T follicular helper cell (primary cell): ENCODE results near the gene GGNBP2.
A peak's percentile ranks its signal among the peaks of the same experiment; 100 is the strongest.

Source experiments
- DNase-seq: peaks from one replicate; pipeline ENCODE4 v3.0.0-alpha.2; 2020; ENCODE audit warnings: low read depth

The GGNBP2 gene

DNA sequence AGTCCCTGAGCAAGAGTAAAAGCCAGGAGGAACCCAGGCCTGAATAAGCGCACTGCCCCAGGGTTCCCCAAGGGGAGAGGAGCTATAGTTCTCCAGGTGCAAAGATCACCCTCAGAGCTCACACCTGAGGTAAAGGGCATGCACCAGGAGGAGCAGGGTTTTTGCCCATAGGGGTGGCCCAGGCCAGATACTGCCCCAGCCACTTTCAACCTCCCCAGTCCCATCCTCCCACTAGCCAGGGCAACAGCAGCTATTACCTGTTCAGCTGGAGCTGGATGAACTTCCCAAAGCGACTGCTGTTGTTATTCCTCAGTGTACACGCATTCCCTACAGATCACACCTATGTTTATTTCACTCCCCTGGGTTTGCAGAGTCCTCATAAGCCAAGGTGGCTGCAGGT is 29.9 kb upstream of the GGNBP2 start:
- DNase-seq, result no peak

DNA sequence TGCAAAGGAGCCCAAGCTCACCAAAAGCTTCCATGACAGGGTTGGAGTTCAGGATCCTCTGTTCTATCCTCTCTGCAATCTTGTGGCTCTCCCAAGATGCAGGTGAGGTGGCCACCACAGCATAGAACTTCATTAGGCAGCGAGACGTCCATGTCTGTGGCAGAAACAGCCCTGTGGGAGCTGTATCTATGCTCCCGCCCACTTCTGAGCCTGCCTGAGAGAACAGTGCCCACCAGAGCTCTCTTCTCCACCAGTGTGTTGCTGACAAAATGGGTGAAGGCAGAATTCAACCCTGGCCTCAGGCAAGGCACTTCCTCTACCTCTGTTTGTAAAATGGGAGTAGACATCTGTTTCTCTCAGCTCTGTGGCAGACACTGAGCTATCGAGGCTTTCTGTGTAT is 28.9 kb upstream of the GGNBP2 start:
- no peak for DNase-seq

DNA sequence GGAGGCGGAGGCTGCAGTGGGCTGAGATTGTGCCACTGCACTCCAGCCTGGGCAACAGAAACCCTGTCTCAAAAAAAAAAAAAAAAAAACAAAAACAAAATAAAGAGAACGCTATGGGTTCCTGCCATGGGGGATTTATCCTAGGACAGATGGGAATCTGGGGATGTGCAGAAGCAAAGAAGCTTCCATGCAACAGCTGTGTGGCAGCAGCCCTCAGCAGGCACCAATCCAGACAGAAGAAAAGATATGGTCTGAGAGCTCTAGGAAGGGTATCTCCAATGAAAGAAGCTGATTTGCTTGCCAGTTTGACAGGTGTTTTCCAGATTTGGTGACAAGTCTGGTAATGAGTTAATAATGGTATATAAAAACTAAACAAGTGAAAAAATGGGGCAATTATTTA is 21.6 kb upstream of the GGNBP2 start:
- DNase-seq, result no peak

DNA sequence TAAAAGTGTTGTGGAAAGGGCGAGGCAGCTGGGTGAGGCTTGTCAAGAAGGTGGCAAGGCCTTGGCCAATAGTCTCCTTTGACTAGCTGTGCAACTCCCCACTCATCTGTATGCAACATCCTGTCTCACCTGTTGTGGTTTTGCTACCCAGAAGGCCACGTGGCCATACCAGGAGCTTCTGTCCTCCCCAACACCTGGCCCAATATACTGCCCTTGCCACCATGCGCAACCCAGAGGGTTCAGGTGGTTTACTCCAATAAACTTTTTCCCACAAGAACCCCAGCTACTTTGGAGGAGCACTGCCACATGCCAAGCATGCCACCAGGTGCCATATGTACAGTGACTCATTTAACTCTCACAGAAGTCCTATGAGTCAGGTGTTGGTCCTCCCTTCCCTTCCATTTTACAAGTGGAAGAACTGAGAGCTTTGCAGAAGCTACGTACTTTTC is 20.3 kb upstream of the GGNBP2 start:
- no peak for DNase-seq

DNA sequence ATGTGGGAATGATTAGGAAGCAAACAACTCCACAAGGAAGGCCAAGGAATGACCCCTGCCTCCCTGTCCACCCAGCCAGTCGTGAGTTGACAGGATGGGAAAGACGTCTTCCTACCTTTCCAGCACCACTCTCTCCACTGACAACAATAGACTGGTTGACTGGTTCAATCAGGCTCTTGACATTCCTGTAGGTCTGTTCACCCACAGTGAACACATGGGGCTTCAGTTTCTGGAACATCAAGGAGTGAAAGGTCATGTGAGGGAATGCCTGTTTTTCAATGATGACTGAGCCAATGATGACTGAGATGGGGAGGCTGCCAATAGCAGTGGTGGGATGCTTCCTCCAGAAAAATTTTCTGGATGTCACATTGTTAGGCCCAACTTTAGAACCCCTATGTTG is 19.6 kb upstream of the GGNBP2 start:
- no peak for DNase-seq

DNA sequence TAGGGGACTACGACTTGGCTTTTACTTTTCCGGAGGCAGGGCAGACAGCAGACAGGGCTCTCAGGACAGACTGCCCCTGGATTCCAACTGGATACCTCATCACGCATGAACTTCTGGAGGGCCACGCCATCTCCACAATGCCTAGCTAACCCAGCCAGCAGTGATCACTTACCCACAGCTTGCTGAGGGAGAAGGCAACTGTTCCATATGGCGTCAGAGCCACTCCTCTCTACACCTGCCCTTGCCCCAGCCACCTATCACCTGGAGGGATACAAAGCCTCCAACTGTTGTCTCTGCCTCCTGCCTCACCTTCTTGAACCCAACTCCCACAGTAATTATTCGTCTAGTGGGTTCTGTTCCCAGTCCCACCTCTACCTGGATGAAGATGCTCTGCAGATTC is 18.8 kb upstream of the GGNBP2 start:
- DNase-seq, result no peak

DNA sequence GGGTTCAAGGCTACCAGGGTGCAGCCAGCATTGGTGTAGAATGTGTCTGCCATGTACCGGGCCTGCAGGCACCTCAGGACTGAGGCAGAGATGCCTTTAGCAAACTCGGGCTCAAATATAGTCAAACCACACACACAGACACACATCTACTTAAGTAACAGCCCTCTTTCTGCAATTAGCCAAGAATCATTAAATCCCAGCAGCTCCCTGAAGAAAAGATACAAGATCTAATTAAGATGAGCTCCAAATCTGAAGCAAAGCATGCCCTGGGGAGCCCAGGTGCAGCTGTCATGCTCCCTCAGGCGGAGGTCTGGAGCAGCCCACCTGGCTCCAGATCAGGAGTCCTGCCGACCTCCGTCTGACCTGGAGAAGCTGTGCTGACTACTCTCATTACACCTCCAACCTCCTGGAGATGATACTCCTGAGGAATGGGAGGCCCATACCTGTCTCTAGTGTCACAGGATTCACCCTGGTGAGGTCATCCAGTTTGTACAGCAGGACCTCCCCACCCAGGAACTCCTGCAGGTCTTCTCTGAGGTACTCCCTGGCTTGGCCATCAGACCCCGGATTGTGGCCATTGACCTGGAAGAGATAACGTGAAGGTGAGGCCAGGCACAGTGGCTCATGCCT is 17.0 kb upstream of the GGNBP2 start:
- DNase-seq, result no peak

DNA sequence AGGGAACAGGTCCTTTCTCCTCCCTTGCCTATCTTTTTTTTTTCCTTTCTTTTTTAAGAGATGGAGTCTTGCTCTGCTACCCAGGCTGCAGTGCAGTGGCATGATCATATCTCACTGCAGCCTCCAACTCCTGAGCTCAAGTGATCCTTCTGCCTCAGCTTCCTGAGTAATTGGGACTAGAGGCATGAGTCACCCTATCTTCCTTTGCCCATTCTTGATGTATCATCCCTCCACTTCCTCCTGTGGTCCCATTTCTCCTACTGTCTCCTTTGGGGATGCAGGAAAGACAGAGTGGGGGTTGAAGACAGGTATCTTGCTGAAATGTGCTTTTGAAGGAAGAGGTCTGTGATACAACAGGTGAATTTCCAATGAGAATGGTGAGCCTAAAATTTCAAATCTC is 15.6 kb upstream of the GGNBP2 start:
- no peak for DNase-seq

DNA sequence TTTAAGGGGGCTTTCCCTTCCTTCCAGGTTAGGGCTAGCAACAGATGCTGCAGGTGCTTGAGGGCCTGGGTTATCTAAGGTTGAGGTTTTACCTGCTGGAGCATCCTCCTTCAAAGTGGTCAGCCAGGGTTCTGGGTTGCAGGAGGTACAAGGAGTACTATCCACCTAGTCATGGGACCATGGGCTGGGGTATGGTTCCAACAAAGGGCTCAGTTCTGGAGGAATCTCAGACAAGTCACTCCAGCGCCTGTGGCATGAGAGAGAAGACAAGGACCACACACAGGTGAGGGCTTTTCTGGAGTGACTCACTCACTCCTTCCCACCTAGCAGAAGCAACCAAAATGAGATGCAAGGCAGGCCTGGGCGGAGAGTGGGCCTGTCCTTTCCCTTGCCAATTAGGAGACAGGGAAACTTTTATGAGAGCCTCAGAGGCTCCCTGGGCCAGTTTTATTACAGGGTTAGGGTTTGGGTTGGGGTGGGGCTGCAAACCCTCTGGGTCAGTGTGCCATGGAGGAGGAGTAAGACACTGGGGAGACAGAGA is 12.2 kb upstream of the GGNBP2 start:
- no peak for DNase-seq

DNA sequence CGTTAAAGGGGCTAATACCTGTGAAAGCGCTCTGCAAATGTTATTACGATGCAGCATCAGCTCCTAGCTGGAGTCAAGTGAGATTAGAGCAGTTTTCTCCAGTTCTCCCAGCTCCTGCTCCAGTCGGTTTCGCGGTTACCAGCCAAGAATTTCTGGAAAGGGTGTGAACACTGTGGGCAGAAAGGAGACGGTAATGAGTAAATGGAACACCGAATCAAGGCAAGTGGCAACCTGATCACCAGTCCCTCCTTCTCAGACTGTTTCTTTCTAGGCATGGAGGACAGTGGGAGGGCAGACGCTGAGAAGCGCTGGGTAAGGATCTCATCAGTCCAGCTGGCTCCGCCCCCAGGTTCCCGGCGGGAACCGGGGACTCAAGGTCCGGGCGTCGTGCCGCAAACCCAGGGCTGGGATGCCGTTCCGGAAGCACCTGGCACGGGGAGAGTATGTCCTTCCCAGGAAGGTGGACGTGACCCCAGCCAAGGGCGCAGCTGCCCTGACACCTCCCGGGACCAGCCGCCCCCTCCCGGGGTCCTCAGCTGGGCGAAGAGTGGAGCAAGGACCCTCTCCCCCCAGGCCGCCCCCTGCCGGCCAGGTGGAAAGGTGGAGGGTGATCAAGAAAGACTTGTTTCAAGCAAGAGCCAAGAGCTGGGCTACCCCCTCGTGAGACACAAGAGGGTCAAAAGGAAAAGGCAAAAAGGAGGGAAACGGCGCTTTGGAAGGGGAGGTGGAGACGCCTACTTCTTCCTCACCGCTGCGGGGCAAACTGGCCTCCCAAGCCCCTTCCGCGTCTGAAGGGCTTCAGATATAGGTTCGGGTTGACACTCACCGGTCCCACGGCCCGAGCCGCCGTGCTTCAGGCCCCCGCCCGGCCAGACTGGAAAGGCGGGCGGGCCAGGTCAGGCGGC is 10.5 kb upstream of the GGNBP2 start:
- peak; percentile 16 for DNase-seq

DNA sequence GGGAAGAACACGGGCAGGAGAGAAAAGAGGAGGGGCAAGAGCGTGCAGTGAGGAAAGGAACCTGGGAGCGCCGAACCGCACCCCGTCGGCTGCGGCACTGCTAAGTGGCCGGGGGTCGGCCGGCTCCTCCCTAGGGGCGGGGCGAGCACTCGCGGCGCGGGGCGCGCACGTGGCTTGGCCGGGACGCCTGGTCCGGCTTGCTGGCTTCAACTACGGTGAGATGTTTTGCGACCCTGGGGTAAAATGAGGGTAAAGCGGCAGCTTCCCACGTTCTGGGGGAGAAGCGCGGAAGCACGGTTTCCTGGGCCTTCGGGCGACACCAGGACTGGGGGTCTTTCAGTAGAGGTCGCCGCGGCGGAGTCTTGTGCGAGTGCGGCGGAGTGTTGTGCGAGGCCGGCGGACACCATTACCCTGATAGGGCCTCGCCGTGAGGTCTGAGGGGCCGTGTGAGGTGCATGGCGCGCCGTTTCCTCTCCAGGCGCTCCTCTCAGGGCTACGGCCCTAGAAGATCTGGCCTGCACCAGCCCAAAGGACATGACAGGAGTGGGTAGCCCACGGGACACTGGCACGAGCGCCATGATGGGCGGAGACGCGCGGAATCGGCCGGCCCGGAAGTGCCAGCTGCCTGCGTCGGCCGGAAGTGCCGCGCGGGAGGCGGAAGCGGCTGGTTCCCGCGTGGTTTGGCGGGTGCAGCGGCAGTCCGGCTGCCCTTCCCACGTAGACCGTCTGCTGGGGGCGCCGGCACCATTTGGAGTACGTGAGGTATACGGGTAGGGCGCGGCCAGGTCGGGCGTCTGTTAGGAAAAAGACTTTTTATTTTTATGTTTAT is 9.7 kb upstream of the GGNBP2 start, which contains the start of the genes MYO19 and PIGW:
MYO19 (minus strand) TSS at position 29 of the 829 bp plus-strand sequence. CDS start 2,330 bp downstream, outside the sequence.
PIGW (plus strand) TSS at position 148 of the 829 bp plus-strand sequence. CDS start 2,115 bp downstream, outside the sequence.
- DNase-seq, result peak; percentile 73

DNA sequence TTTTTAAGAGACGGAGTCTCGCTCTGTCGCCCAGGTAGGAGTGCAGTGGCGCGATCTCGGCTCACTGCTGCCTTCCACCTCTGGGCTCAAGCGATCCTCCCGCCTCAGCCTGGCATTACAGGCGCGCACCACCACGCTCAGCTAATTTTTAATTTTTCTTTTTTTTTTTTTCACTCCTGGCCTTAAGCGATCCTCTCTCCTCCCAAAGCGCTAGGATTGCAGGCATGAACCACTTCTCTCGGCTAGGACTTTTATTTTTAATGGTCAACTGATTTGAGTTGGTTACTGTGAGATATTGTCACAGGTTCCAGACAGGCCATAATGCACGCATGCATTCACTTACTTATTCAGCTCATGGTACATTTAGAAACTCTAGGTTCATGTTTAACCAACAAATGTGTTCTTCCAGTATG is 9.0 kb upstream of the GGNBP2 start:
- no peak for DNase-seq

DNA sequence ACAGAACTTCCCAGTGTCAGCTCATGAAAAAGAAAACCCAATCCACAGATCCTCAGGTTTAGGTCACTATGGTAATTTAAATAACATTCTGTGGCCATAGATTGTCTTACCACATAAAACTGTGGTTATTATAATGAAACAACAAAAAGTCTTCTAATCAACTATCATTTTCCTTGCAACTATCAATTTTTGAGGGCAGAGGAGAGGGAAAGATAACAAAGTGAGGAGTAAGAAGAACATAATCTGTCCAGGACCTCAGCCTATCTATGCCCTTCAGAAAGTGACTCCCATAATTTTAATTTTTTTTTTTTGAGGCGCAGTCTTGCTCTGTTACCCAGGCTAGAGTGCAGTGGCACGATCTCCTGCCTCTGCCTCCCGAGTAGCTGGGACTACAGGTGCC is 4.0 kb upstream of the GGNBP2 start:
- DNase-seq, result no peak

DNA sequence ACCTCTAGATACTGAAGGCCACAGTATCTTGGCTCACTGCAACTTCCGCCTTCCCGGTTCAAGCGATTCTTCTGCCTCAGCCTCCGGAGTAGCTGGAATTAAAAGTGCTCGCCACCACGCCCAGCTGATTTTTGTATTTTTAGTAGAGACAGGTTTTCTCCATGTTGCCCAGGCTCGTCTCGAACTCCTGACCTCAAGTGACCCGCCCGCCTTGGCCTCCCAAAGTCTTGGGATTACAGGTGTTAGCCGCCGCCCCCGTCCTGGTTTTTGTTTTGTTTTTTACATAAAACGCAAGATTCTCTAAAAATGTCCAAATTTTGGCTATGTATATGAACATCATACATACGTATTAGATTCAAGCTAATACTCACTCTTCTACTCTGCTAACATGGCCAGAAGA is 2.0 kb upstream of the GGNBP2 start:
- no peak for DNase-seq

DNA sequence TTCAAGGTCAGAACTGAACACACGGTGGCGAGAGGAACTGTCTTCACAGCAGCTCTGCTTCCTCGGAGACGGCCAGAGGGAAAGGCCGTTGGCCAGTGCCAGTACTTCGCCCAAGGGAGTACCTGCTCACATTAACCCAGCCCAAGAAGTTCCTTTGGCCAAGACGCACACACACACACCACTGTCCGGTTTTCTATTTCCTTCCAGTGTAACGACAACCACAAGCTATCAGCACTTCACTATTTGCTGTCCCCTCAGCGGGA is 744 bp upstream of the GGNBP2 start:
- peak; percentile 3 for DNase-seq

DNA sequence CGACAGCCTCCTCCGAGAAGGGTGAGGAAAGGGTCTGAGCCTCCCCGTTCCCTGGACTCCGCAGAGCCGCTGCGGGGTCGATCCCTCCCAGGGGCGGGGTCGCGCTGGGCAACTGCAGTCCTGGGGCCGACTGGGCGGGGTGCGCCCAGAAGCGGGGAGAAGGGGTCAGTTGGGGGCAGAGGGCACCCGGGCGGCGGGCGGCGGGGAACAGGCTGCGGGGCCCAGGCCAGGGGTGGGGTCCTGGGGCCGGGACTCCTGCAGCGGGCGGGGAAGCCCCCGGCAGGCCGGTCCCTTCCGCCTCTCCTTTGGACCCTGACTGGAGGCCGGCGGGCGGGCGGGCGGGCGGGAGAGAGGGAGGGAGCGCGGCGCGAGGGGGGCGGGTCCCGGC is 352 bp downstream of the GGNBP2 start:
- DNase-seq, result no peak

DNA sequence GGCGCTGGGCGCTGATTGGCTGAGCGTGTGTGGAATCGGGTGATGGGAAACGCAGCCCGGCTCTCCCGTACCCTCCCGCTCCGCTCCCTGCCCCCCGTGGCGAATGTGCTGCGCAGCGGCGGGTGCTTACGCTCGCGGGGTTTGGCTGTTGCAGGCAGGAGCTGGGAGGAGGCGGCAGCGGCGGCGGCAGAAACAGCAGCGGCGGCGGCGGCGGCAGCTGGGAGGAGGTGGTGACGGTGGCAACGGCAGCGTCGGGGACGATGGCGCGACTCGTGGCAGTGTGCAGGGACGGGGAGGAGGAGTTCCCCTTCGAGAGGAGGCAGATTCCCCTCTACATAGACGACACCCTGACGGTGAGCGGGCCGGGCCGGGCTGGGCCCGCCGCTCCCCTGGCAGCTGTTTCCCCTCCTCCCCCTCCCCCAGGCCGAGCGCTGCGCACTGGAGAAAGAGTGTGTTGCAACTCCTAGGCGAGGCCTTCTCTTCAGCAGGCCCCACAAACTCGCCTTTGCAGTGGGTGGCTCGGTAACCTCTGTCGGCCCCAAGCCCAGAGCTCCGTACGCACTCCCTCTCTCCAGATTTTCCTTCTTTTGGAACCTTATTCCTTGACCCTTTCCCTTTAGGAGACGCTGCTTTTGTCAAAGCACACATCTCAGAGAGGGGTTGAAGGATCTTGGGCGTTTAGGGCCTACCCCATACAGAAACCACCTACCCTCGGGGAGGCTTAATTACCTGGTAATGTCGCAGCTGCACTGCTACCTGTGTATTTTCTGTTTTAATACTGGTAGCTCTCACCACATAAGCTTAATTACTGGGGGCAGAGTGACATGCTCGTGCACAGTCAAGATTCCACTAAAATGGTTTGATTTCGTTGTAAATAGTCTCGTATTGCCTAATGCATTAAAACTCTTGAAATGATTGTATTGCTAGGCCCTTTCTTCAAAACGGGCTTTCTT is 1.0 kb downstream of the GGNBP2 start:
- peak; percentile 96 for DNase-seq

DNA sequence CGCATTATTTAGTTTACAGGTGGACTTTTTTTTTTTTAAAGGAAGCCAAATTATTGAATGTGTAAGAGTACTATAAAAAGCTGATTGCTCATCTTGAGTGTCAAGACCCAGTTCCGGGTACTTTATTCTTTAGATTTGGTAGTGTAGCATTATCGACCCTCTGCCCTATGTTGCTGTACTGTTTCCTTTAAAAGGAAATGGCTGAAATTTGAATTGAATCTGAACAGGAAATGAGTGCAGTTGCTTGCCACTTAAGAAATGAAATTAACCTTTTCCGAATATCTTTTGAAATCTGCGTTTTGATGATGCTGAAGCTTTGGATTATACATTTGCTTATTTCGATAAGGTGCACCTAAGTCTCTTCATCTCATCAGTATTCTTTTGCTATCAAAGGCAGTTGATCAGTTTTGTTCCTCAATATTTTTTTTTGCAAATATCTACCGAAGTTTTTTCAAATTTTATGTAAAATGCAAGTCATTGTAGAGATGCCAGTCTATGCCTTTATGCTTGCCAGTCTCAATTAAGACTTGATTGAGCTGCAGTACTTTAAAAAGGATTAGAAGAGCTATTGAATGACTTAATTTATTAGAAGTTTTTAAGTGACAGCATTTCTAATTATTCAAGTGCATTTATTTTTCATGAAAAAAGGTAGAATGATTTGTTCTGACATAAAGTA is 1.8 kb downstream of the GGNBP2 start:
- DNase-seq, result no peak

DNA sequence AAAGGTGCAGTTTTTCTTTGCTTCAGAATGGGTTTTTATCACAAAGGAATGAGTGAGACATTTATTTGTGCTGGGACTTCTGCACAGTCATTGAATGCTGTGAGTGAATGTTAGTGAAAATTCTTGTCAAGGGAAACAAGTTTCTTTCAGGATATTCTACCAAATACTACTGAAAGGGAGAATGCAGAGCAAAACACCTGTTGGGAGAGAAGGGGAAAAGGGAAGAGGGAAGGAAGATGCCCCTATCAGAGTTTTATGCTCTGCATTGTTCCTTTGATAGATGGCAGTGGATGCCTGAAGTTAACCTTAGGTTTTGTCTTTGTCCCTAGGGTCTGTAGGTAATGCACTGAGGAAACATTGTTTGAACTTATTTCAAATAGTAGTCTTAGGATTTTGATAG is 3.1 kb downstream of the GGNBP2 start:
- DNase-seq, result no peak
